Cerebellar cortex (tissue), 1 donor: ENCODE measurements around the gene SLC47A1.
"Not testable (repeated sequence)": the region's sequence is repeated elsewhere in the genome, so short reads cannot be mapped to it uniquely, and the experiment has no call there.

Experiments
- DNase-seq: peaks from one replicate; pipeline ENCODE4 v3.0.0-alpha.2; 2015; ENCODE audit warnings: low spot score

Gene SLC47A1

DNA sequence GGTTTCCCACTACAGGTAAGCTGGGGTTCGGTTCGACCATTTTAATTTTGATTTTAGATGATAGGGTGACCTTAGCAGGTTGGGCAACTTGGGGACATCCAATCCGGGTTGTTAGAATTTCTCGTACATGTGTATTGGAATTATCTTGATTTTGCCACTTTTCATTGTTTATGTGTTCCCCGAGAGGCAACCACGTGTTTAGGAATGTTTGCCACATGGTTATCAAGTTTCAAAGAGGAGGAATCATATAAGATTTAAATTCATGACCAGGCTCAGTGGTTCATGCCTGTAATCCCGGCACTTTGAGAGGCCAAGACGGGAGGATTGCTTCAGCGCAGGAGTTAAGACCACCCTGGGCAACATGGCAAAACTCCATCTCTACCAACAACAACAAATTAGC is 10.0 kb upstream of the SLC47A1 start:
- DNase-seq = no peak

DNA sequence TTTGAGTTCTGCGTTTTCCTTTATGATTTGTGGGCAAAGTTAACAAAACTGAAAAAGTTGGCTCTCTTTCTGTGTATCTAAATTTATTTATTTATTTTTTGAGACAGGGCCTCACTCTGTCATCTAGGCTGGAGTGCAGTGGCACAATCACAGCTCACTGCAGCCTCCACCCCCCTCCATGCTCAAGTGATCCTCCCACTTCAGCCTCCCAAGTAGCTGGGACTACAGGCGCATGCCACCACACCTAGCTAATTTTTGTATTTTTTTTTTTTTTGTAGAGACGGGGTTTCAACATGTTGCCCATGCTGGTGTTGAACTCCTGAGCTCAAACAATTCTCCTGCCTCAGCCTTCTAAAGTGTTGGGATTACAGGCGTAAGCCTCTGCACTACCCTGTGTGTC is 6.7 kb upstream of the SLC47A1 start:
- not testable (repeated sequence) for DNase-seq

DNA sequence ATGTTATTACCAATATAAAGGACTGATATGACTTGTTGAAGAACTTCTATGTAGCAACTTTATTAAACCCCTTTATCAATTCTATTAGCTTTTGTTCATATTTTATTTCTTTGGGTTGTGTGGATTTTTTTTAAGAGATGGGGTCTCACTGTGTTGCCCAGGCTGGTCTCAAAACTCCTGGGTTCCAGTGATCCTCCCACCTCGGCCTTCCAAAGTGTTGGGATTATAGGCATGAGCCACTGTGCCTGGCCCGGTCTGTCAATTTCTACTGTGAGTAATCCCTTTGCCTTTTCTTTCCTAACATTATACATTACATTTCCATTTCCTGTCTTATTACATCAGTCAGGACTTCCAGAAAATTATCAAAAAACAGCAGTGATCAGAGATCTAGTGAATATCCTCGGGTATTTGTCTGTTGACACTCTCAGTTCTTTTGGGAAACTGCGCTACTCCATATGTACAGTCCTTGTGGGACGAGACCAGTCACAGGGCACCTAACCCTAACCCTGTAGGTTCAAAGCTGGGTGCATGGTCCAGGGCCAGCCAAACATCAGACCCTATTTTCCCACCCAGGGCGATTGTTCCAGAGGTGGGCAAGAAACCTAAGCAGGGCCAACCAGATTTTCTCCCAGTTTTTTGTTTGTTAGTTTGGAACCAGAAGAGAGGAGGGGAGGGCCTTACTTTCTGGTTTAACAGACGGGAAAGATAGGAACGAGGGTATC is 1.7 kb upstream of the SLC47A1 start:
- DNase-seq = no peak

GRCh38 chr17:19533036-19533717 is 477 bp upstream of the SLC47A1 start:
- no peak for DNase-seq

GRCh38 chr17:19534562-19535149 is 1.0 kb downstream of the SLC47A1 start:
- no peak for DNase-seq

DNA sequence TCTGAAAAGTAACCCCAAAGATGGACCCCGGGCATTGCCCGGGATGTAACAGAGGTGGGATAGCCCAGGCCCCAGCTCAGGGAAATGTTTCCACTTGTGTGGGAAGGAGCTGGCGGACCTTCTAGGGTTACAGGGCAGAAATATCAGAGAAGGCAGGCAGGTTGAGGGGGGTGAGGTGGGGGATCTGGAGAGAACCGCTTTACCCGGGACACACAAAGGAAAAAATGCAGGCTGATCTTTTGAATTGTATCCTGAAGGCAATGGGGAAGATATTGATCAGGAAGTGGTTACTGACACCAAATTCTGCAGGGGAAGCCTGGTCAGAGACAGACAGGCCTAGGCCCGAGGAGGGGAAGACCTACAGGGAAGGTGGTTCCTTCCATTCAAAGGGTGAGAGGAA is 3.5 kb downstream of the SLC47A1 start:
- DNase-seq = no peak

- no peak for DNase-seq
These were observed 4.7 kb downstream of the SLC47A1 start for GRCh38 chr17:19538095-19539039.

GRCh38 chr17:19539040-19539399 is 5.4 kb downstream of the SLC47A1 start:
- no peak for DNase-seq

- DNase-seq = peak; percentile 24
These were observed 6.2 kb downstream of the SLC47A1 start for GRCh38 chr17:19539841-19540311.

DNA sequence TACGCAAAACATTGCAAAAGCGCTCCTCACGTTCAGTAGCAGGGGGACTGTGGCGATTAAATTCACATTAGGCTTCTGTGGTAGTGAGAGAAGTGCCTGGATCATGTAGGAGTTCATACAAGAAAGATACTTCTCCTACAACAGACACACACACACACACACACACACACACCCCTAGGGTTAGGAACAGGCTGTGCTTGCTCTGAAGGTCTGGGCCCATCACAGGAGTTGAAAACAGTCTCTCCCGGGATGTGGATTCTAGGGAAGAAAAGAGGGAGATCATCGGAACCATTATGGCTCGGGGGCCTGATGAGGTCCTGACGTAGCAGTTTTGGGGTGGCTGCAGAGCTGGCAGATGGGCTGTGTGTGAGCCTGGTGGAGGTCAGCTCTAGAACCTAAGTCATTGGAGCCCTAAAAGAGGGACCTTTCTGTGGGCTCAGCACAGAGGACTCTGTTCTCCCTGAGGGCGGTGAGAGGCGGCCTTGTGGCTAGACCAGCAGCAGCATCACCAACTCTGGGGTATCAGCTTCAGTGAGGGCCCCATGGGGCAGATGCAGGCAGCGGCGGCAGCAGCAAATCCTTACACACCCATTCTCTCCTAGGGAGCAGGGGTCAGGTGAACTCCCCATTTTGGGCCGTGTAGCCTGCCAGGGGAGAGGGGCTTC is 7.2 kb downstream of the SLC47A1 start:
- no peak for DNase-seq

DNA sequence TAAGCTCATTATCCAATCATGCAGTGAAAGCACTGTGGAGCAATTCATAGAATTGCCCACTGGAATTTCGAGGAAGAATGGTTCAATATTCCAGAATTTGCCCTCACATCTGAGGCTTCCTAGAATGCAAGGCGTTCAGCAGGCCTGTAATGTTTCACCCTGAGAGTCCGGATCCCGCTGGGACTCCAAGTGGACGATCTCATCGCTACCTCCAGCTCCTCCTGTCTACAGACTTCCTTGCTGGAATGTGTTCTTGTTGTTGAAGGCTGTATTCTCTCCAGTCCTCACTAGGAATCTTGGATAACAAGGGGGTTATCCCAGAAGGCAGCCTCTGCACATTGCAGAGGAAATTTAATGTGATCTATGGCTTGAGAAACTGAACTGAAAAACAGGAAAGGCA is 7.8 kb downstream of the SLC47A1 start:
- DNase-seq = no peak

DNA sequence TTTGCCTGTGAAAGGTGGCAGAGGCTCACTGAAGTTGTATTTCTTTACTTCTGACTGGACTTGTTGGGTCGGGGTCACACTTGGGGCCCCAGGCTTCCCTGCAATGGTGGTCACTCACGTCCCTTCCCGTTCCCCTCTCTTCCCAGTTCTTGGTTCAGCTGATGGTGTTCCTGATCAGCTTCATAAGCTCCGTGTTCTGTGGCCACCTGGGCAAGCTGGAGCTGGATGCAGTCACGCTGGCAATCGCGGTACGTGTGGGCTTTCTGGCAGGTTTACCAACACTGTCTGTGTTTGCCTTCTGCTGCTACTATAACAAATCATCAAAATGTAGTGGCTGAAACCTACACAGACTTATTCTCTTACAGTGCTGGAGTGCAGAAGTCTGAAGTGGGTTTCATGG is 8.6 kb downstream of the SLC47A1 start:
- DNase-seq = no peak

DNA sequence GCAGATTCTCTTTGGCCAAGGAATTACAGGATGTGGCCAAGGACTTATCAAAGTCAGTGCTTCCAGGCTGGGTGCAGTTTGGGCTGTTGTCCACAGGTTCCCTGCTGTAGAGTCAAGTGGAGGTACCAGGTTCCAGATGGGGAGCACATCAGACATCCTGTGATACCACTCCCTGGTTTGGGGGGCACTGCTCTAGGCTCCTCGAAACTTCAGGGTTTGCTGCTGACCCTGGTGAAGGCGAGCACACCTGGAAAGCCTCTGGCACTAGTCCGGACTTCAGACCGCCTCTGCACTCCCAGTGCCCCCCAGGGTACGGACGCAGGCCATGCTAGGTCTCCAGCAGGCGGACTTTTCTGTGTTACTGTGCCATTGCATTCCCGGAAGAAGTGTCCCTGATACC is 10.7 kb downstream of the SLC47A1 start:
- no peak for DNase-seq

- no peak for DNase-seq
These were observed 12.8 kb downstream of the SLC47A1 start for GRCh38 chr17:19546289-19547065.

GRCh38 chr17:19549746-19550623 is 16.3 kb downstream of the SLC47A1 start:
- no peak for DNase-seq

GRCh38 chr17:19551165-19551564 is 17.5 kb downstream of the SLC47A1 start:
- DNase-seq = no peak

GRCh38 chr17:19551591-19552148 is 18.0 kb downstream of the SLC47A1 start:
- no peak for DNase-seq

DNA sequence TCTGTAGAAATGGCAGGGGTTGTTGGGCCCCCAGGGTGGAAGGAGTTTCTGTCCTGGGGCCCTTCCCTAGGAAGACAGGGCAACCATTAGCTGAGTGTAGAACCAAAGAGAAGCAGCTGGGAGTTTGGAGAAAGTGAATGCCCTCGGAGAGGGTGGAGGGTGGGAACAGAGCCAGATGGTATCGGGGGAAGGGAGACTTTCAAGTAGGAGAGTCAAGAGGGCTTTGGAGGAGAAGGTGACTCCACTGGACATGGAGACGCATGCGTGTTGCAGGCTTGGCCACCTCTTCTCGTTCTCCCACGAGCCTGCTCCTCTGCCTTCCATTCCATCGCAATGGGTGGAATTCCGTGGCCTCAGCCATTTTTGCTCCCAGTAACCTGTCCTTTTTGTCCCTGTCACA is 19.4 kb downstream of the SLC47A1 start:
- no peak for DNase-seq

DNA sequence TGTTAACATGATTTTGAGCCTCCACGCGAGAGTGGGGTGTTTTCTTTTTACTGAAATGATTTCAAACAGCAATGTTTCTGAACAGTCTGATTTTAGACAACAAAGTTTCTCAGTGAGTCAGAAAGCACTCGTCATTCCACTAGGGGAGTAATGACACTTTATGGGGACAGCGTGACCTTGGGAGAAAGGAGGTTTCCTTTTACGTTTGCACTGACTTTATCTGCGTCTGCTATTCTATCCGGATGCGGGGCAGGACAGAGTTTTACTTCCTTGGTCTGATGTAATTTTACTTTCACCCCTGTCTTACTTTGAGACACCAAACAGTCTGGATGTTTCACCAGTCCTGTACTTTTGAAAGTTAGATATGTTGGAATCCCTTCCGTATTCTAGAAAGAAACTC is 20.7 kb downstream of the SLC47A1 start:
- no peak for DNase-seq

GRCh38 chr17:19555746-19556145 is 22.1 kb downstream of the SLC47A1 start:
- DNase-seq = no peak
